ENCODE data around the gene ZFAND3.

DNA sequence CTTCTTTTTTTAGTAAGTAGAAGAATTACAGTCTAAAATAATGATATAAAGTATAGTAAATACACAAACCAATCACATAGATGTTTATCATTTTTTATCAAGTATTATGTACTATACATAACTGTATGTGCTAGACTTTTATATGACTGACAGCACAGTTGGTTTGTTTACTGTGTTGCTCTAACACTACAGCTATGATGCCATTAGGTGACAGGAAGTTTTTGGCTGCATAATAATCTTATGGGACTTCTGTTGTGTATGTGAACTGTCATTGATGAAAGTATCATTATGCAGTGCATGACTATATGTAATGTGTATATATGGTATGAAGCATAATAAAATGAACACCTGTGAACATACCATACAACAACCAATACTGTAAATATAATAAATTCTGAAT is 104.0 kb downstream of the ZFAND3 start:
- TF ChIP-seq, protein P1, sequence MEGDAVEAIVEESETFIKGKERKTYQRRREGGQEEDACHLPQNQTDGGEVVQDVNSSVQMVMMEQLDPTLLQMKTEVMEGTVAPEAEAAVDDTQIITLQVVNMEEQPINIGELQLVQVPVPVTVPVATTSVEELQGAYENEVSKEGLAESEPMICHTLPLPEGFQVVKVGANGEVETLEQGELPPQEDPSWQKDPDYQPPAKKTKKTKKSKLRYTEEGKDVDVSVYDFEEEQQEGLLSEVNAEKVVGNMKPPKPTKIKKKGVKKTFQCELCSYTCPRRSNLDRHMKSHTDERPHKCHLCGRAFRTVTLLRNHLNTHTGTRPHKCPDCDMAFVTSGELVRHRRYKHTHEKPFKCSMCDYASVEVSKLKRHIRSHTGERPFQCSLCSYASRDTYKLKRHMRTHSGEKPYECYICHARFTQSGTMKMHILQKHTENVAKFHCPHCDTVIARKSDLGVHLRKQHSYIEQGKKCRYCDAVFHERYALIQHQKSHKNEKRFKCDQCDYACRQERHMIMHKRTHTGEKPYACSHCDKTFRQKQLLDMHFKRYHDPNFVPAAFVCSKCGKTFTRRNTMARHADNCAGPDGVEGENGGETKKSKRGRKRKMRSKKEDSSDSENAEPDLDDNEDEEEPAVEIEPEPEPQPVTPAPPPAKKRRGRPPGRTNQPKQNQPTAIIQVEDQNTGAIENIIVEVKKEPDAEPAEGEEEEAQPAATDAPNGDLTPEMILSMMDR (IDR thresholded peaks at IDR 0.05) = no peak
- TF ChIP-seq POLR2A (IDR thresholded peaks at IDR 0.05) (no peak), POLR2AphosphoS5 (IDR thresholded peaks at IDR 0.05) (no peak)
